ENCODE data around the gene PJVK. TPM values are rescaled to one million over a fixed set of nuclear protein-coding genes. Genes with fewer than 3 reads are reported as not detected.

The PJVK gene
- total and polyA plus RNA-seq, 2 donors (not counting 3 experiments of a cell fraction or from before 2014, with no cell fraction given) = 1.3 to 1.4 TPM

- H3K79me2 ChIP-seq (ENCODE audit: control insufficient read depth, insufficient read depth, low read length) = peaks cover 23% of the 10 kb centered on the region
- no peak for FAIRE-seq
- ChIA-PET CTCF (interaction anchor here (0.8 to 1.7 kb wide), 3 partner anchors 18 to 442 kb away, joined by 3 to 22 read pairs (median 3); no protein-coding TSS in a partner anchor), POLR2A (no interaction called here)
- peak overlapping the region; percentile 91 for H3K27ac ChIP-seq (ENCODE audit: insufficient read depth, low read depth, low read length)
- H3K27me3 ChIP-seq (ENCODE audit: control insufficient read depth in 2 of 2, insufficient read depth in 2 of 2, low read length in 2 of 2) = no peaks in the 10 kb centered on the region
- H2AFZ ChIP-seq (ENCODE audit: low read depth, low read length) = peak overlapping the region; percentile 77
- dilution Hi-C loops (cut with MboI; ENCODE audit: extremely low pct_ligation_motif_present, low sequenced_read_pairs) = loop anchor here (25.0 kb wide), 1 partner anchor 313 kb away; no protein-coding TSS in a partner anchor
- no peaks in the 10 kb centered on the region for H3K9me1 ChIP-seq (replicated peaks; ENCODE audit: control insufficient read depth, extremely low read depth, insufficient read depth, low read length)
- peak overlapping the region; percentile 78 for H3K4me2 ChIP-seq (ENCODE audit: insufficient read depth, low read length)
- TSS peak; percentile 39 for BruUV-seq (replicated peaks)
- peak overlapping the region; percentile 97 for H3K9ac ChIP-seq (replicated peaks; ENCODE audit: extremely low read depth, insufficient read depth, low read length)
- peak; percentile 10 for DNase-seq (ENCODE audit: low read depth, low spot score)
- intact Hi-C loops (cut with micrococcal nuclease) = loop anchor here (2.0 kb wide), 1 partner anchor 73 kb away; no protein-coding TSS in a partner anchor
- peaks cover 4 to 15% of the 10 kb centered on the region in 2 experiments for H3K36me3 ChIP-seq (ENCODE audit: control insufficient read depth in 2 of 2, extremely low read depth in 1 of 2, insufficient read depth in 2 of 2, low read length in 2 of 2)
- TF ChIP-seq POLR2A (IDR thresholded peaks at IDR 0.05; ENCODE audit: low read depth, low read length) = no peak
- TF ChIP-seq POLR2AphosphoS5 (IDR thresholded peaks at IDR 0.05; ENCODE audit: insufficient read depth, low read depth, low read length) = no peak
- H3K9me3 ChIP-seq (replicated peaks; ENCODE audit: control insufficient read depth, insufficient read depth, low read length) = no peaks in the 10 kb centered on the region
- peaks cover 15% of the 10 kb centered on the region for H3K4me1 ChIP-seq (ENCODE audit: control insufficient read depth, extremely low read depth, insufficient read depth, low read length)
- H4K20me1 ChIP-seq (replicated peaks; ENCODE audit: control insufficient read depth, extremely low read depth, insufficient read depth, low read length) = no peaks in the 10 kb centered on the region
- H3K4me3 ChIP-seq (replicated peaks in 1 of 3; ENCODE audit: insufficient read depth in 1 of 3, low read depth in 1 of 3, low read length in 3 of 3) = peak overlapping the region; percentile 65 to 94 (median 75)
Measured at GRCh38 chr2:178449700-178450523, 1.3 kb upstream of the PJVK start.

GRCh38 chr2:178450524-178450773 is 729 bp upstream of the PJVK start:
- no peaks in the 10 kb centered on the region for H4K20me1 ChIP-seq (replicated peaks; ENCODE audit: control insufficient read depth, extremely low read depth, insufficient read depth, low read length)
- H3K9ac ChIP-seq (replicated peaks; ENCODE audit: extremely low read depth, insufficient read depth, low read length) = peak overlapping the region; percentile 97
- H3K36me3 ChIP-seq (ENCODE audit: control insufficient read depth in 2 of 2, extremely low read depth in 1 of 2, insufficient read depth in 2 of 2, low read length in 2 of 2) = peaks cover 4 to 14% of the 10 kb centered on the region in 2 experiments
- H3K4me3 ChIP-seq (replicated peaks in 1 of 3; ENCODE audit: insufficient read depth in 1 of 3, low read depth in 1 of 3, low read length in 3 of 3) = peak overlapping the region; percentile 65 to 94 (median 75)
- peak overlapping the region; percentile 77 for H2AFZ ChIP-seq (ENCODE audit: low read depth, low read length)
- peak overlapping the region; percentile 91 for H3K27ac ChIP-seq (ENCODE audit: insufficient read depth, low read depth, low read length)
- peak; percentile 73 for FAIRE-seq
- H3K9me3 ChIP-seq (replicated peaks; ENCODE audit: control insufficient read depth, insufficient read depth, low read length) = no peaks in the 10 kb centered on the region
- H3K4me2 ChIP-seq (ENCODE audit: insufficient read depth, low read length) = peak overlapping the region; percentile 78
- H3K9me1 ChIP-seq (replicated peaks; ENCODE audit: control insufficient read depth, extremely low read depth, insufficient read depth, low read length) = no peaks in the 10 kb centered on the region
- no peaks in the 10 kb centered on the region for H3K27me3 ChIP-seq (ENCODE audit: control insufficient read depth in 2 of 2, insufficient read depth in 2 of 2, low read length in 2 of 2)
- dilution Hi-C loops (cut with MboI; ENCODE audit: extremely low pct_ligation_motif_present, low sequenced_read_pairs) (no loop called here), intact Hi-C loops (cut with micrococcal nuclease) (loop anchor here (2.0 kb wide), 1 partner anchor 72 kb away; no protein-coding TSS in a partner anchor)
- DNase-seq (ENCODE audit: low read depth, low spot score) = no peak
- TF ChIP-seq POLR2A (IDR thresholded peaks at IDR 0.05; ENCODE audit: low read depth, low read length) (no peak), POLR2AphosphoS5 (IDR thresholded peaks at IDR 0.05; ENCODE audit: insufficient read depth, low read depth, low read length) (no peak), GATA2 (IDR thresholded peaks at IDR 0.05; ENCODE audit: insufficient read depth, insufficient read length, low read depth, low read length) (no peak), EZH2 (IDR thresholded peaks at IDR 0.05; ENCODE audit: borderline replicate concordance, low read depth, low read length, severe bottlenecking) (no peak), MYC (IDR thresholded peaks at IDR 0.05; ENCODE audit: low read depth, low read length) (no peak), FOS (IDR thresholded peaks at IDR 0.05; ENCODE audit: borderline replicate concordance, insufficient read depth, low read length) (no peak), JUN (IDR thresholded peaks at IDR 0.05; ENCODE audit: borderline replicate concordance, insufficient read depth, insufficient read length, low read depth) (no peak), MAX (IDR thresholded peaks at IDR 0.05; ENCODE audit: insufficient read depth, insufficient read length) (no peak), CTCF (IDR thresholded peaks at IDR 0.05; ENCODE audit: extremely low read depth in 1 of 2, insufficient read depth in 1 of 2, low read depth in 1 of 2, low read length in 2 of 2) (no peak)
- peaks cover 23% of the 10 kb centered on the region for H3K79me2 ChIP-seq (ENCODE audit: control insufficient read depth, insufficient read depth, low read length)
- CTCF ChIA-PET = interaction anchor here (0.8 to 1.7 kb wide), 7 partner anchors 18 to 441 kb away, joined by 3 to 22 read pairs (median 3); partner anchors contain the start of gene RBM45
- H3K4me1 ChIP-seq (ENCODE audit: control insufficient read depth, extremely low read depth, insufficient read depth, low read length) = peaks cover 15% of the 10 kb centered on the region
- POLR2A ChIA-PET = interaction anchor here (0.9 to 1.1 kb wide), 4 partner anchors 8 to 36 kb away, joined by 4 to 15 read pairs (median 8); partner anchors contain the start of gene PLEKHA3
- BruUV-seq (replicated peaks) = no TSS peak
